GM12864 (cell line): ENCODE measurements around the gene SMYD3.

Experiments
- DNase-seq: peaks from one replicate; pipeline ENCODE4 v3.0.0-alpha.2; 2011; ENCODE audit warnings: low read depth
- H3K4me3 ChIP-seq: 2 replicates; pipeline ENCODE4 v1.5.1; 2011; ENCODE audit warnings: mild to moderate bottlenecking, low read depth, low read length, control low read depth
- TF ChIP-seq, protein P1 (sequence below): IDR thresholded peaks from 2 replicates; pipeline ENCODE4 v1.5.1; 2011; ENCODE audit warnings: low read depth, mild to moderate bottlenecking, moderate library complexity, low read length, control low read depth, inconsistent platforms; ENCODE audit errors: missing control alignments

Gene SMYD3

GRCh38 chr1:246160905-246161304, 346.2 kb downstream of the SMYD3 start:
- TF ChIP-seq, protein P1, sequence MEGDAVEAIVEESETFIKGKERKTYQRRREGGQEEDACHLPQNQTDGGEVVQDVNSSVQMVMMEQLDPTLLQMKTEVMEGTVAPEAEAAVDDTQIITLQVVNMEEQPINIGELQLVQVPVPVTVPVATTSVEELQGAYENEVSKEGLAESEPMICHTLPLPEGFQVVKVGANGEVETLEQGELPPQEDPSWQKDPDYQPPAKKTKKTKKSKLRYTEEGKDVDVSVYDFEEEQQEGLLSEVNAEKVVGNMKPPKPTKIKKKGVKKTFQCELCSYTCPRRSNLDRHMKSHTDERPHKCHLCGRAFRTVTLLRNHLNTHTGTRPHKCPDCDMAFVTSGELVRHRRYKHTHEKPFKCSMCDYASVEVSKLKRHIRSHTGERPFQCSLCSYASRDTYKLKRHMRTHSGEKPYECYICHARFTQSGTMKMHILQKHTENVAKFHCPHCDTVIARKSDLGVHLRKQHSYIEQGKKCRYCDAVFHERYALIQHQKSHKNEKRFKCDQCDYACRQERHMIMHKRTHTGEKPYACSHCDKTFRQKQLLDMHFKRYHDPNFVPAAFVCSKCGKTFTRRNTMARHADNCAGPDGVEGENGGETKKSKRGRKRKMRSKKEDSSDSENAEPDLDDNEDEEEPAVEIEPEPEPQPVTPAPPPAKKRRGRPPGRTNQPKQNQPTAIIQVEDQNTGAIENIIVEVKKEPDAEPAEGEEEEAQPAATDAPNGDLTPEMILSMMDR: no peak
- no peak for DNase-seq
- no peak overlapping the region for H3K4me3 ChIP-seq

GRCh38 chr1:246160374-246160773, 346.7 kb downstream of the SMYD3 start:
- TF ChIP-seq, protein P1: no peak
- H3K4me3 ChIP-seq: no peak overlapping the region
- DNase-seq: no peak

DNA sequence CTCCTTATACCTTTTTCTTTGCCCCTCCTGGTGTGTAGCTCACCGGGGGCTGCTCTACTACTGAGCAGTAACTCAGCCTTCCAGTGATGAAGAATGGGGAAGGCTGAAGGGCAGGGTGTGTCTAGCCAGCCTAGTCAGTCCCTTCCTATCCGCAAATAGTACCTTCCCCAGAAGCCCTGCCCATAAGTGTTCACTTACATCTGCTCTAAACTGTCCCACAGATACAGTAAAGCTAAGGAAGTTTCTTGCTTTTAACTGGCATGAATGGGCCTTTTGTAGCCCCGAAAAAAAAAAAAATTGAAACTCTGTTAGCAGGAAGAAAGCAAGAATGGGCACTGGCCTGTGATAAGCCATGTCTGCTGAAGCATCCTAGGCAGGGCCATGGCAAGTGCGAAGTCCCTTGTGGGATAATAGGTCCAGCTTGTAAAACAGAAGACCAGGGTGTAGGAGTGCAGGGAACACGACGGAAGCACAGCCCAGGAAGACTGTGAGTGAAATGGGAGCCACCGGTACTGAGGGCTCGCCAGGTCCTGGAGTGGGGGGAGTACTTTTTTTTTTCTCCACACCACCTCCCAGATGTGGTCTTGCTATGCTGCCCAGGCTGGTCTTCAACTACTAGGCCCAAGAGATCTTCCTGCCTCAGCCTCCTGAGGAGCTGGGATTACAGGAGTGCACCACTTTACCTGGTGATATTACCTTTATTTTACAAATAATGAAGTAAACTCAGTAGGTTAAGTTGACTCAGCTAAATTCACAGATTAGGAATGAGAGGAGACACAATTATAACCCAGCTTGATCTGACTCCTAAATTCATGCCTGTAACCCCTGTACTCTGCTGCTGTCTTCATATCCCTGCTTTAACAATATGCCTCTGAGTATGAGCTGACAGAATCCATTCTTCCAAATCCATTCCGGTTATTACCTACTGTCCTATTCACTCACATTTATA, 347.5 kb downstream of the SMYD3 start:
- H3K4me3 ChIP-seq: no peak overlapping the region
- TF ChIP-seq, protein P1: no peak
- DNase-seq: no peak

GRCh38 chr1:246158131-246158530, 348.9 kb downstream of the SMYD3 start:
- no peak for DNase-seq
- TF ChIP-seq, protein P1: no peak
- H3K4me3 ChIP-seq: no peak overlapping the region

DNA sequence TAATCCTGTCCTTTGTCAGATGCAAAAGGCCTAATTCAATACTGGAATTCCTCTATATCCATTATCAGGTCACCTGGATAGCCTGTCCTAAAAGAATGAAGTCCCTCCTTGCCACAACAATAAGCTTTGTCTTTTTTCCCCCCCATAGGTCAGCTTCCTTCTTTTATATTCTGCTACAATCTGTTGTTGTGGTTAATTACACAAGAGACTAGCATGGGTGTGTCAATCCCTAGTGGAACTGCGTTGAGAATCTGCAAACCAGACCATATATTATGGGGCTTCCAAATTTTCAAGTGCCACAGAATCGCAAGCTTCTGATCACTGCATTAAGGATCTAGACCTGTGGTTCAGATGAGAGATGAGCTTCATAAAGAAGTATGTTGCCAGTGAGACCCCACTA, 349.6 kb downstream of the SMYD3 start:
- TF ChIP-seq, protein P1: no peak
- no peak for DNase-seq
- no peak overlapping the region for H3K4me3 ChIP-seq

DNA sequence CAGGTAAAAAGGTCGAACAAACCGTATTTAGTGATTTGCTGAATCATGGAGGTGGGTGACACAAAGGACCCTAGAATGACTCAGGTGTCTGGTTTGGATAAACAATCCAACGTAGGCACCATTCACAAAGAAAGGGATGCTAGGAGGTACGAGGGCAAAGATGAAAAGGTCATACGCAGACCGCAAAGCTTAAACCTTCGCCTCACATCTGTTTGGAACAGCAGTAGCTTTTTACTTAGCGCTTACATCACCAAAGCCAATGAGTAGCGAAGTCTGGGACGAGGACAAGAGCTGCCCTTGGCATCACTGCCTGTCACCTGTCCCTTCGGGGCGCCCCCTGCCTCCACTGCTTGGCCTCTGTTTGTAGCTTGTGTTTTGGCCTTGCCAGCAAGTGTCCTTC, 350.2 kb downstream of the SMYD3 start:
- H3K4me3 ChIP-seq: no peak overlapping the region
- DNase-seq: no peak
- TF ChIP-seq, protein P1: no peak

DNA sequence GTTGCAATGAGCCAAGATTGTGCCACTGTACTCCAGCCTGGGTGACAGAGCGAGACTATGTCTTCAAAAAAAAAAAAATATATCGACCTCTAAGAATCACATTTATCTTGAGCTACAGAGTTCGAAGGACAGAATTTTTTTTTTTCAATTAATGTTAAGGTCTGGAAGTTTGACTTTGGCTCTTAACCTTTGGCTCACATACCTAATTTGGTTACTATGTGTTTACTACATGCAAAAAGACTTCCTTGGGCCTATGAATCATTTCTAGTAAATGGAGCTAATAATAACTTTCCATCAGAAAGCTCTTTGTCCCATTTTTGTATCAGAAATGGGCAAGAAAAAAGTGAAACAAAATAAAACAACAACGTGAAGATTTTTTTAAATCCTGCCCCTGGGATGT, 351.2 kb downstream of the SMYD3 start:
- TF ChIP-seq, protein P1: no peak
- DNase-seq: no peak
- no peak overlapping the region for H3K4me3 ChIP-seq
